ENCODE data around the gene AFF3.

- TF ChIP-seq POLR2A (IDR thresholded peaks at IDR 0.05), result no peak
- TF ChIP-seq, protein P1, sequence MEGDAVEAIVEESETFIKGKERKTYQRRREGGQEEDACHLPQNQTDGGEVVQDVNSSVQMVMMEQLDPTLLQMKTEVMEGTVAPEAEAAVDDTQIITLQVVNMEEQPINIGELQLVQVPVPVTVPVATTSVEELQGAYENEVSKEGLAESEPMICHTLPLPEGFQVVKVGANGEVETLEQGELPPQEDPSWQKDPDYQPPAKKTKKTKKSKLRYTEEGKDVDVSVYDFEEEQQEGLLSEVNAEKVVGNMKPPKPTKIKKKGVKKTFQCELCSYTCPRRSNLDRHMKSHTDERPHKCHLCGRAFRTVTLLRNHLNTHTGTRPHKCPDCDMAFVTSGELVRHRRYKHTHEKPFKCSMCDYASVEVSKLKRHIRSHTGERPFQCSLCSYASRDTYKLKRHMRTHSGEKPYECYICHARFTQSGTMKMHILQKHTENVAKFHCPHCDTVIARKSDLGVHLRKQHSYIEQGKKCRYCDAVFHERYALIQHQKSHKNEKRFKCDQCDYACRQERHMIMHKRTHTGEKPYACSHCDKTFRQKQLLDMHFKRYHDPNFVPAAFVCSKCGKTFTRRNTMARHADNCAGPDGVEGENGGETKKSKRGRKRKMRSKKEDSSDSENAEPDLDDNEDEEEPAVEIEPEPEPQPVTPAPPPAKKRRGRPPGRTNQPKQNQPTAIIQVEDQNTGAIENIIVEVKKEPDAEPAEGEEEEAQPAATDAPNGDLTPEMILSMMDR (IDR thresholded peaks at IDR 0.05), result no peak
These were observed 74.6 kb downstream of the AFF3 start for GRCh38 chr2:100067784-100068183.

Data from lower leg skin (tissue), 3 donors.